Posterior cingulate gyrus (tissue), 11 donors: ENCODE results near the gene PHACTR3.

ENCODE experiments used
- DNase-seq, 10 donors: peaks; one replicate each; pipeline versions ENCODE4 v3.0.0 to v3.0.0-alpha.2; 2020 to 2021; ENCODE audit warnings: mixed read lengths in 3 of 10
- intact Hi-C: fragments of 100-400 bp; cut with DNase I; formaldehyde crosslinking; loops from one replicate; pipeline ENCODE4 v1.15.1; 2023

Gene PHACTR3

GRCh38 chr20:59572515-59572914 is 31.8 kb upstream of the PHACTR3 start:
- intact Hi-C loops = no loop called here
- DNase-seq = peak in 1 of 10 donors; percentile 54

GRCh38 chr20:59573837-59574236 is 30.5 kb upstream of the PHACTR3 start:
- intact Hi-C loops = no loop called here
- DNase-seq = peak in 1 of 10 donors; percentile 21

GRCh38 chr20:59574308-59574707 is 30.0 kb upstream of the PHACTR3 start:
- peak in 1 of 10 donors; percentile 47 for DNase-seq
- intact Hi-C loops = no loop called here

GRCh38 chr20:59575216-59575615 is 29.1 kb upstream of the PHACTR3 start:
- no peak for DNase-seq
- intact Hi-C loops = no loop called here

GRCh38 chr20:59575653-59576052 is 28.7 kb upstream of the PHACTR3 start:
- intact Hi-C loops = no loop called here
- no peak for DNase-seq

GRCh38 chr20:59576216-59576953 is 28.0 kb upstream of the PHACTR3 start:
- peak in 9 of 10 donors; percentile 23 to 93 (median 46) for DNase-seq
- intact Hi-C loops = no loop called here

GRCh38 chr20:59577037-59577808 is 27.1 kb upstream of the PHACTR3 start:
- DNase-seq = peak in 1 of 10 donors; percentile 55
- intact Hi-C loops = no loop called here

GRCh38 chr20:59577809-59578435 is 26.4 kb upstream of the PHACTR3 start:
- intact Hi-C loops = no loop called here
- DNase-seq = peak in 1 of 10 donors; percentile 65

- DNase-seq = peak in 1 of 10 donors; percentile 77
- intact Hi-C loops = no loop called here
Observed at GRCh38 chr20:59578436-59579403, 25.6 kb upstream of the PHACTR3 start.

GRCh38 chr20:59579404-59580145 is 24.8 kb upstream of the PHACTR3 start:
- peak in 2 of 10 donors; percentile 7 to 62 for DNase-seq
- intact Hi-C loops = no loop called here

GRCh38 chr20:59580146-59580946 is 24.0 kb upstream of the PHACTR3 start:
- no peak for DNase-seq

GRCh38 chr20:59580991-59581401 is 23.3 kb upstream of the PHACTR3 start:
- intact Hi-C loops = no loop called here
- peak in 2 of 10 donors; percentile 6 to 62 for DNase-seq

More at GRCh38 chr20:59580146-59580946, 24.0 kb upstream of the PHACTR3 start:
- intact Hi-C loops = no loop called here

- DNase-seq = peak in 3 of 10 donors; percentile 51 to 70 (median 67)
- intact Hi-C loops = no loop called here
Observed at GRCh38 chr20:59581993-59582679, 22.2 kb upstream of the PHACTR3 start.

GRCh38 chr20:59583428-59584277 is 20.7 kb upstream of the PHACTR3 start:
- DNase-seq = peak in 7 of 10 donors; percentile 34 to 91 (median 54)
- intact Hi-C loops = no loop called here

GRCh38 chr20:59584278-59584925 is 19.9 kb upstream of the PHACTR3 start:
- intact Hi-C loops = no loop called here
- peak in 3 of 10 donors; percentile 39 to 68 (median 50) for DNase-seq

- intact Hi-C loops = no loop called here
- DNase-seq = peak in 3 of 10 donors; percentile 35 to 40 (median 37)
Observed at GRCh38 chr20:59585714-59586409, 18.5 kb upstream of the PHACTR3 start.
